K562 (cell line): ENCODE results near the gene GET3. TPM values are rescaled to one million over a fixed set of nuclear protein-coding genes. Genes with fewer than 3 reads are reported as not detected.

Experiments
- BCOR ChIP-seq: fragments of 450-650 bp; IDR thresholded peaks from 2 replicates; pipeline ENCODE4 v1.6.1; 2016
- BHLHE40 ChIP-seq: IDR thresholded peaks from 2 replicates; pipeline ENCODE4 v1.6.1; 2011; ENCODE audit warnings: low read length, improper control_type of control experiment
- CSDE1 ChIP-seq, 2 experiments: fragments of 450-650 bp; IDR thresholded peaks; 2 replicates each; pipeline ENCODE4 v1.6.1; 2016; ENCODE audit warnings: mild to moderate bottlenecking in 1 of 2
- ELF4 ChIP-seq: fragments of 450-650 bp; formaldehyde crosslinking; IDR thresholded peaks from 2 replicates; pipeline ENCODE4 v1.4.0; 2022; ENCODE audit warnings: missing genetic modification characterization
- FOXP1 ChIP-seq: sonication (generic); formaldehyde crosslinking; IDR thresholded peaks from 2 replicates; pipeline ENCODE4 v1.8.0; 2022; ENCODE audit warnings: mild to moderate bottlenecking, missing genetic modification reagents
- GTF2A2 ChIP-seq: IDR thresholded peaks from 2 replicates; pipeline ENCODE4 v1.6.1; 2016; ENCODE audit warnings: mild to moderate bottlenecking, missing genetic modification characterization, missing compliant biosample characterization
- GTF2B ChIP-seq: IDR thresholded peaks from 2 replicates; pipeline ENCODE4 v1.6.1; 2011; ENCODE audit not compliant: insufficient read length; ENCODE audit errors: extremely low read depth
- HCFC1 ChIP-seq: IDR thresholded peaks from 2 replicates; pipeline ENCODE4 v1.6.1; 2012; ENCODE audit warnings: low read depth, low read length, improper control_type of control experiment
- ILF3 ChIP-seq: fragments of 450-650 bp; IDR thresholded peaks from 2 replicates; pipeline ENCODE4 v1.6.1; 2018; ENCODE audit warnings: antibody characterized with exemption, mild to moderate bottlenecking, moderate library complexity, borderline replicate concordance
- JUN ChIP-seq, 2 experiments: sonication (generic) in 1 of 2; formaldehyde crosslinking in 1 of 2; IDR thresholded peaks; 2 replicates each; pipeline versions ENCODE4 v1.6.1 to v1.8.0; 2012 to 2022; ENCODE audit warnings: borderline replicate concordance in 2 of 2, mild to moderate bottlenecking in 2 of 2, improper control_type of control experiment in 1 of 2, low read depth in 1 of 2, low read length in 1 of 2, missing genetic modification reagents in 1 of 2
- KDM4B ChIP-seq, 2 experiments: fragments of 450-650 bp in 1 of 2; sonication (generic) in 1 of 2; IDR thresholded peaks; 2 replicates each; pipeline ENCODE4 v1.6.1; 2016 to 2017; ENCODE audit warnings: borderline replicate concordance in 2 of 2, antibody characterized with exemption in 1 of 2, low read depth in 1 of 2, mild to moderate bottlenecking in 1 of 2
- NELFE ChIP-seq: IDR thresholded peaks from 2 replicates; pipeline ENCODE4 v1.6.1; 2011; ENCODE audit warnings: mild to moderate bottlenecking; ENCODE audit not compliant: insufficient read depth, insufficient read length
- NFIC ChIP-seq: fragments of 450-650 bp; IDR thresholded peaks from 2 replicates; pipeline ENCODE4 v1.6.1; 2017; ENCODE audit warnings: mild to moderate bottlenecking, inconsistent platforms
- NFXL1 ChIP-seq: fragments of 450-650 bp; formaldehyde crosslinking; IDR thresholded peaks from 2 replicates; pipeline ENCODE4 v1.4.0; 2021; ENCODE audit warnings: mild to moderate bottlenecking
- NRF1 ChIP-seq, 2 experiments: fragments of 450-650 bp; IDR thresholded peaks in 1 of 2; conservative IDR thresholded peaks in 1 of 2; 2 replicates each; pipeline ENCODE4 v1.6.1; 2014; ENCODE audit warnings: mild to moderate bottlenecking in 2 of 2
- POLR2B ChIP-seq: fragments of 450-650 bp; IDR thresholded peaks from 2 replicates; pipeline ENCODE4 v1.6.1; 2018; ENCODE audit warnings: low read depth; ENCODE audit not compliant: partially characterized antibody
- SIX5 ChIP-seq, 2 experiments: IDR thresholded peaks; 2 replicates each; pipeline ENCODE4 v1.6.1; 2011; ENCODE audit warnings: low read length in 2 of 2, borderline replicate concordance in 1 of 2, low read depth in 1 of 2, mild to moderate bottlenecking in 1 of 2, moderate library complexity in 1 of 2; ENCODE audit not compliant: insufficient read depth in 1 of 2
- SMAD4 ChIP-seq: fragments of 250-450 bp; sonication (Bioruptor Pico); conservative IDR thresholded peaks from 2 replicates; pipeline ENCODE4 v1.8.0; 2021; ENCODE audit warnings: inconsistent platforms, mild to moderate bottlenecking, moderate library complexity
- TAF7 ChIP-seq: fragments of 450-650 bp; IDR thresholded peaks from 2 replicates; pipeline ENCODE4 v1.6.1; 2016; ENCODE audit warnings: missing genetic modification characterization, missing compliant biosample characterization
- UBTF ChIP-seq, 2 experiments: IDR thresholded peaks; 2 replicates each; pipeline ENCODE4 v1.6.1; 2012; ENCODE audit warnings: improper control_type of control experiment in 2 of 2, low read depth in 2 of 2, low read length in 2 of 2, borderline replicate concordance in 1 of 2
- ZFP36 ChIP-seq: fragments of 150-350 bp; IDR thresholded peaks from 2 replicates; pipeline ENCODE4 v1.6.1; 2018; ENCODE audit warnings: low read length, low read depth; ENCODE audit not compliant: partially characterized antibody
- ZNF316 ChIP-seq: fragments of 450-650 bp; IDR thresholded peaks from 2 replicates; pipeline ENCODE4 v1.6.1; 2016
- polyA plus RNA-seq, 8 experiments: library from polyadenylated mRNA; depleted of rRNA in 4 of 8; stranded (reverse) in 5 of 8; unstranded in 3 of 8; fragments of >200 nt; fragmentation: Nextera tagmentation in 2 of 8; fragmentation: Illumina TruSeq in 1 of 8; extraction: Ambion mirVana in 2 of 8; extraction: Trizol in 1 of 8; gene quantifications; 2 replicates each; pipeline versions ENCODE4 v1.2.1 to v1.2.3, GENCODE V29; 2011 to 2014; ENCODE audit warnings: inconsistent platforms in 1 of 8, missing spikeins in 1 of 8
- total RNA-seq, 7 experiments: library from RNA; depleted of rRNA in 6 of 7; stranded (reverse); fragments of >200 nt in 6 of 7; fragmentation: Illumina TruSeq in 2 of 7; extraction: Trizol in 2 of 7; gene quantifications; 2 replicates each; pipeline versions ENCODE4 v1.2.1 to v1.2.3, GENCODE V29; 2011 to 2021; ENCODE audit warnings: low replicate concordance in 1 of 7
- TF ChIP-seq, protein P1 (sequence below): fragments of 250-450 bp; sonication (Bioruptor Pico); IDR thresholded peaks from 2 replicates; pipeline ENCODE4 v1.9.0; 2021; ENCODE audit warnings: mild to moderate bottlenecking
- TF ChIP-seq, protein P2 (sequence below): fragments of 250-450 bp; sonication (Bioruptor Pico); IDR thresholded peaks from 2 replicates; pipeline ENCODE4 v1.8.0; 2021; ENCODE audit warnings: moderate library complexity, mild to moderate bottlenecking, inconsistent platforms

GET3 gene
- total and polyA plus RNA-seq, 9 of the 15 experiments (the other 6 are each of a cell fraction or from before 2014, with no cell fraction given), result 8.3 to 83.5 (median 51.8) TPM

DNA sequence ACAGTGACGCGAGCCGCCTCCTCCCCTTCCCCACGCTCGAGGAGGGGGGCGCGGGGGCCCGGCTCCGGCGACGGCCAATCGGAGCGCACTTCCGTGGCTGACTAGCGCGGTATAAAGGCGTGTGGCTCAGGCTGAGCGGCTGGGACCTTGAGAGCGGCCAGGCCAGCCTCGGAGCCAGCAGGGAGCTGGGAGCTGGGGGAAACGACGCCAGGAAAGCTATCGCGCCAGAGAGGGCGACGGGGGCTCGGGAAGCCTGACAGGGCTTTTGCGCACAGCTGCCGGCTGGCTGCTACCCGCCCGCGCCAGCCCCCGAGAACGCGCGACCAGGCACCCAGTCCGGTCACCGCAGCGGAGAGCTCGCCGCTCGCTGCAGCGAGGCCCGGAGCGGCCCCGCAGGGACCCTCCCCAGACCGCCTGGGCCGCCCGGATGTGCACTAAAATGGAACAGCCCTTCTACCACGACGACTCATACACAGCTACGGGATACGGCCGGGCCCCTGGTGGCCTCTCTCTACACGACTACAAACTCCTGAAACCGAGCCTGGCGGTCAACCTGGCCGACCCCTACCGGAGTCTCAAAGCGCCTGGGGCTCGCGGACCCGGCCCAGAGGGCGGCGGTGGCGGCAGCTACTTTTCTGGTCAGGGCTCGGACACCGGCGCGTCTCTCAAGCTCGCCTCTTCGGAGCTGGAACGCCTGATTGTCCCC is 54.2 kb downstream of the GET3 start, which contains the start of gene JUNB (continued):
- TF ChIP-seq NELFE (peak; percentile 89), NFXL1 (CRISPR knock-in tag) (no peak), HCFC1 (peak; percentile 56), TAF7 (peak; percentile 91), ILF3 (peak; percentile 92; the same call in 1 of the 2 replicates), NRF1 (conservative IDR thresholded peaks at IDR 0.05 in 1 of 2, IDR thresholded peaks at IDR 0.05 in 1 of 2) (peak; percentile 66 to 75), POLR2B (peak; percentile 100), BHLHE40 (peak; percentile 72), BCOR (no peak), FOXP1 (CRISPR knock-in tag) (peak; percentile 95), GTF2B (peak; percentile 67), NFIC (peak; percentile 85), GTF2A2 (tag) (peak; percentile 87), ZFP36 (peak; percentile 44), SMAD4 (peak; percentile 83), UBTF (IDR thresholded peaks at IDR 0.05; ENCODE audit: borderline replicate concordance in 1 of 2, low read depth in 2 of 2, low read length in 2 of 2) (peak; percentile 96), ELF4 (CRISPR knock-in tag) (peak; percentile 96), JUN (IDR thresholded peaks at IDR 0.05; ENCODE audit: borderline replicate concordance, low read depth, low read length) (peak; percentile 68; the same call in 1 of the 2 replicates), JUN (CRISPR knock-in tag; IDR thresholded peaks at IDR 0.05; ENCODE audit: borderline replicate concordance) (no peak), SIX5 (IDR thresholded peaks at IDR 0.05; ENCODE audit: borderline replicate concordance in 1 of 2, insufficient read depth in 1 of 2, low read depth in 1 of 2, low read length in 2 of 2) (no peak), KDM4B (IDR thresholded peaks at IDR 0.05; ENCODE audit: borderline replicate concordance in 2 of 2, low read depth in 1 of 2) (peak in 1 of 2 experiments; percentile 98; a peak in 2 of 4 replicates), ZNF316 (no peak), CSDE1 (IDR thresholded peaks at IDR 0.05) (peak in 1 of 2 experiments; percentile 79; a peak in 2 of 4 replicates)
- TF ChIP-seq, protein P1, sequence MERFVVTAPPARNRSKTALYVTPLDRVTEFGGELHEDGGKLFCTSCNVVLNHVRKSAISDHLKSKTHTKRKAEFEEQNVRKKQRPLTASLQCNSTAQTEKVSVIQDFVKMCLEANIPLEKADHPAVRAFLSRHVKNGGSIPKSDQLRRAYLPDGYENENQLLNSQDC, result peak; percentile 86
- TF ChIP-seq, protein P2, sequence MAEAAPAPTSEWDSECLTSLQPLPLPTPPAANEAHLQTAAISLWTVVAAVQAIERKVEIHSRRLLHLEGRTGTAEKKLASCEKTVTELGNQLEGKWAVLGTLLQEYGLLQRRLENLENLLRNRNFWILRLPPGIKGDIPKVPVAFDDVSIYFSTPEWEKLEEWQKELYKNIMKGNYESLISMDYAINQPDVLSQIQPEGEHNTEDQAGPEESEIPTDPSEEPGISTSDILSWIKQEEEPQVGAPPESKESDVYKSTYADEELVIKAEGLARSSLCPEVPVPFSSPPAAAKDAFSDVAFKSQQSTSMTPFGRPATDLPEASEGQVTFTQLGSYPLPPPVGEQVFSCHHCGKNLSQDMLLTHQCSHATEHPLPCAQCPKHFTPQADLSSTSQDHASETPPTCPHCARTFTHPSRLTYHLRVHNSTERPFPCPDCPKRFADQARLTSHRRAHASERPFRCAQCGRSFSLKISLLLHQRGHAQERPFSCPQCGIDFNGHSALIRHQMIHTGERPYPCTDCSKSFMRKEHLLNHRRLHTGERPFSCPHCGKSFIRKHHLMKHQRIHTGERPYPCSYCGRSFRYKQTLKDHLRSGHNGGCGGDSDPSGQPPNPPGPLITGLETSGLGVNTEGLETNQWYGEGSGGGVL (CRISPR knock-in tag), result no peak
